VCaP (cell line): ENCODE results near the gene SFT2D1.
A peak's percentile ranks its signal among the peaks of the same experiment; 100 is the strongest.

Experiments used
- H3K27ac ChIP-seq: fragments of 450-650 bp; 2 replicates; pipeline ENCODE4 v1.5.1; 2017
- CTCF ChIP-seq: fragments of 450-650 bp; conservative IDR thresholded peaks from 2 replicates; pipeline ENCODE4 v1.5.1; 2017; ENCODE audit warnings: mild to moderate bottlenecking, moderate library complexity

Gene SFT2D1

DNA sequence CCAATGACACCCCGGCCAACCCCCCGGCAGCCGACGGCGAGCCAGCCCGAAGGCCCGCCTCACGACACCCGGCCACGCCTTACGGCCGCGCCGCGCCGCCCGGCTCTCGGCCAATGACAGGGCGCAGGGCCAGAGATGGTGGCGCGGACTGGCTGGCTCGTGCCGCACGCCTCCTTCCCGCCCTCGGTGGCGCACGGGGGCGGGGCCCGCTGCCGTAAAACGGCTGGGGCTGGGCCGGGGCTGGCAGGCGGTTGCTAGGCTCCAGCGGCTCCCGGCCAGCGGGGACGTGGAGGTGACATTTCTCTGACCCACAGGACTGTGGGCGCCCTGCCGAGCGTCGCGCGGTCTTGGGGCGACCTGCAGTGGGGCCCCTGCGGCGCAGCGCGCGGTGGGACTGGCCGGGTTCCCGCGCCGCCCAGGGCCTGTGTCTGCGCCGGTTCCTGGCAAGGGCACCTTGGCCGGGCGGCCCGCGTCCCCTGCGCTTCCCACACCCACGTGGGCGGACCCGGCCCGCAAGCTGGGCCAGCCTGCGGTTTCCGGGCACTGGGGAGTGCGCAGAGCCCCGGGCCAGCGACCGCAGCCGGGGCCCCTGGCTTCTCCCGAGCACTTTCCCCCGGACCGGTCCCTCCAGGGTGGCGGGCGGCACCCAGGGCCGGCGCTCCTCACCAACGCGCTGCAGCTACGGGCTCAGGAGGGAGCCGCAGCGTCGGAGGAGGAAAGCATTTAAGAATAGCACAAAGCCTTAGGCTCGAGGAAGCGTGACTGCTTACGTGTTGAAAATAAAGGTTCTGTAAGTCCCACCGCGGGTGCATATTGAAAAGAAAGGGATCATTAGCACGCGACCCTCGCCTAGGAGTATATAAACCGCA is 40.8 kb upstream of the SFT2D1 start, which contains the start of gene MPC1:
TSS of gene MPC1 (minus strand) at position 8 of the 869 bp plus-strand sequence. CDS start 64 bp downstream, outside the sequence.
- no peak for TF ChIP-seq CTCF
- H3K27ac ChIP-seq, result peak within 1 kb of the TSS; percentile 91

GRCh38 chr6:166382500-166382932 is 40.2 kb upstream of the SFT2D1 start:
- peak overlapping the region; percentile 91 for H3K27ac ChIP-seq
- no peak for TF ChIP-seq CTCF

DNA sequence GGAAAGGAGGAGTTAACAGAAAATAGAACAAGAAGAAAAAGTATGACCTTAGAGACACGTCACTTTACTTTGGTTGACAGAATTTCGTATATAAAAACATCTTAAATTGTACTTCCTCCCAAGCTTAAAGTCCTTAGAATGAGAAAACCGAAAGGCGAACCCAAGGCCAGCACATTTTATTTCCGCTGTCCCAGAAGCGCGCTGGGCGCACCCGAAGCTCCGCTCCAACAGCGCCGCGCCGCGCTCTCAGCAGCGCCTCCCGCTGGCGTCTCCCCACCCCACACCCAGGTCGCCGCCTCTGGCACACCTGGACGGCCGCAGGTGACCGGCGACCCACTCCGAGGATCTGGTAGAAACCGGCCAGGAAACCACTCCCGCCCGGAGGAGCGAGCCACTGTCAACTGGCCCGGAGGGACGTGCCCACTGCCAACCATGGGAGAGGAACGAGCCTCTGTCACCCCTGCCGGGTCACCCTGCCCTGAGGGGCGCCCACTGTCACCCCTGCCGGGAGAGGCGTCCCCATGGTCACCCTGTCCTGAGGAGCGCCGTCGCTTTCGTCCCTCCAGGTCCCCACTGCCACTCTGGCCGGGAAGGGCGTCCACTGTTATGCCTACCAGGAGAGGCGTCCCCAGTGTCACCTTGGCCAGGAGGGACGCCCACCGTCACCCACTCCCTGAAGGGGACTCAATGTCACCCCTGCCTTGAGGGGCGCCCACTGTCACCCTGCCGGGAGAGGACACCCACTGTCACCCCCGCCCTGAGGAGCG is 39.6 kb upstream of the SFT2D1 start:
- peak overlapping the region; percentile 91 for H3K27ac ChIP-seq
- peak; percentile 94 for TF ChIP-seq CTCF

- peak overlapping the region; percentile 91 for H3K27ac ChIP-seq
- no peak for TF ChIP-seq CTCF
Observed at GRCh38 chr6:166381381-166381732, 39.0 kb upstream of the SFT2D1 start.

DNA sequence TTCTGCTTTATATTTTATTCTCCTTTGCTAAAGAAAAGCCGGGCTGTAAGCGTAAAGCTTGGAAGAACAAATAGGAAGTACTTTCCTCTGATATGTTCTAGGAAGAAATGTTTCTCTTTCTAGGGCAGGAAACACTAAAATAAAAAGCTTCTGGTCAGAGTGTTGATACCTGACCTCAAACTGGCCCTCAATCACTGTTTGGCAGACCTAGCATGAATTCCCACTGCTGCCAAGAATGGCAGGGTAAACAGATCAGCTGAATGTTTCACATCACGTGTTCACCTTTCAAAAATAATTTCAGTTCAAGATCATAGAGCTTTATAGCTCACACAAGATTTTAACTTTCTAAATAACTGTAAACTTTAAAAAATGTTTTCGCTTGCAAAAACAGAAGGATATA is 37.5 kb upstream of the SFT2D1 start:
- TF ChIP-seq CTCF, result no peak
- H3K27ac ChIP-seq, result peak overlapping the region; percentile 46

- no peak for TF ChIP-seq CTCF
- peak overlapping the region; percentile 46 for H3K27ac ChIP-seq
Observed at GRCh38 chr6:166379103-166379586, 36.8 kb upstream of the SFT2D1 start.

DNA sequence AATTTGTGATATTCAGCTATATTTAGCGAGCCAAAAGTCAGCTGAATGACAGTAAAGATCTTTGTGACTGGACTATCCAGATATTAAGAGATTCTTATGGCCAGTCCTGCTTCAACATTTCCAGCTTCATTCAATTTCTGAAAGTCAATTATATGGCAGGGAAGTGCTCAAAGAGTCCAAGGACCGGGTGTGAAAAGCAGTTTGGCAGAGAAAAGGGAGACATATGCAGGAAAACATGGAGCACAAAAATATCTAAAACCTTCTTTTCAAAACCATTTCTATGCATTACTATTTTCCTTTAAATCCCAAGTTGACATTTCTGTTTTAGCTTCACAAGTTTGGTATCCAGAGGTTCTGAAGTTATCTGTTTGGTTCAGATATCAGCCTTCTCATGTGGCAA is 35.4 kb upstream of the SFT2D1 start:
- no peak overlapping the region for H3K27ac ChIP-seq
- TF ChIP-seq CTCF, result no peak
